GM20431 (cell line): ENCODE measurements around the gene LORICRIN.

Experiments
- in situ Hi-C: fragments of 300-500 bp; cut with MseI, MboI; formaldehyde crosslinking; loops from one replicate; pipeline ENCODE4 v1.15.0; 2020; ENCODE audit warnings: low sequenced_read_pairs; ENCODE audit not compliant: unreplicated experiment

Gene LORICRIN

GRCh38 chr1:153293851-153294250 is 34.4 kb downstream of the LORICRIN start:
- in situ Hi-C loops, result no loop called here

GRCh38 chr1:153302308-153302707 is 42.8 kb downstream of the LORICRIN start:
- in situ Hi-C loops, result no loop called here

- in situ Hi-C loops, result no loop called here
These were observed 46.2 kb downstream of the LORICRIN start for GRCh38 chr1:153305682-153306081.

GRCh38 chr1:153306303-153307220 is 47.1 kb downstream of the LORICRIN start:
- in situ Hi-C loops, result no loop called here

- in situ Hi-C loops, result no loop called here
These were observed 47.7 kb downstream of the LORICRIN start for GRCh38 chr1:153307221-153307600.

GRCh38 chr1:153308540-153308939 is 49.1 kb downstream of the LORICRIN start:
- in situ Hi-C loops, result no loop called here

GRCh38 chr1:153309441-153309840 is 50.0 kb downstream of the LORICRIN start:
- in situ Hi-C loops, result no loop called here

GRCh38 chr1:153310526-153310925 is 51.0 kb downstream of the LORICRIN start:
- in situ Hi-C loops, result no loop called here
